Astrocyte of the spinal cord (primary cell): ENCODE results near the gene CGNL1.

Experiments
- DNase-seq: peaks from one replicate; pipeline ENCODE4 v3.0.0; 2011; ENCODE audit warnings: low read depth, low spot score
- H3K4me3 ChIP-seq: 2 replicates; pipeline ENCODE4 v1.5.1; 2011; ENCODE audit warnings: low read depth, mild to moderate bottlenecking, low read length, moderate library complexity
- CTCF ChIP-seq: IDR thresholded peaks from 2 replicates; pipeline ENCODE4 v1.5.1; 2012; ENCODE audit warnings: low read depth, mild to moderate bottlenecking, low read length, inconsistent platforms
- in situ Hi-C: cut with HindIII; loops from 2 replicates; pipeline ENCODE4 v1.10.0; 2017; ENCODE audit warnings: low sequenced_read_pairs

Gene CGNL1

GRCh38 chr15:57597431-57597830 is 221.1 kb downstream of the CGNL1 start:
- in situ Hi-C loops, result no loop called here
- no peak for TF ChIP-seq CTCF

GRCh38 chr15:57598346-57598745 is 222.0 kb downstream of the CGNL1 start:
- in situ Hi-C loops, result no loop called here
- no peak for TF ChIP-seq CTCF
- no peak overlapping the region for H3K4me3 ChIP-seq
- DNase-seq, result no peak

More at GRCh38 chr15:57597431-57597830, 221.1 kb downstream of the CGNL1 start:
- no peak overlapping the region for H3K4me3 ChIP-seq
- DNase-seq, result no peak

GRCh38 chr15:57599296-57599810 is 223.0 kb downstream of the CGNL1 start:
- no peak for DNase-seq
- in situ Hi-C loops, result no loop called here
- no peak overlapping the region for H3K4me3 ChIP-seq
- no peak for TF ChIP-seq CTCF

GRCh38 chr15:57600197-57600596 is 223.9 kb downstream of the CGNL1 start:
- in situ Hi-C loops, result no loop called here
- TF ChIP-seq CTCF, result no peak
- no peak overlapping the region for H3K4me3 ChIP-seq
- DNase-seq, result no peak
